Cardiac fibroblast (primary cell): ENCODE data around the gene ARHGAP42.

Experiments
- DNase-seq, 2 donors: peaks; one replicate each; pipeline versions ENCODE4 v3.0.0 to v3.0.0-alpha.2; 2010; ENCODE audit warnings: low read depth in 2 of 2
- H3K4me3 ChIP-seq, 2 donors: replicated peaks in 1 of 2; 1 replicate in 1 of 2; 2 replicates in 1 of 2; pipeline ENCODE4 v1.5.1; 2011; ENCODE audit warnings: low read depth in 2 of 2, low read length in 2 of 2, mild to moderate bottlenecking in 2 of 2, moderate library complexity in 1 of 2
- CTCF ChIP-seq: IDR thresholded peaks from one replicate; pipeline ENCODE4 v1.5.1; 2011; ENCODE audit warnings: low read depth, mild to moderate bottlenecking, low read length, inconsistent platforms

ARHGAP42 gene

DNA sequence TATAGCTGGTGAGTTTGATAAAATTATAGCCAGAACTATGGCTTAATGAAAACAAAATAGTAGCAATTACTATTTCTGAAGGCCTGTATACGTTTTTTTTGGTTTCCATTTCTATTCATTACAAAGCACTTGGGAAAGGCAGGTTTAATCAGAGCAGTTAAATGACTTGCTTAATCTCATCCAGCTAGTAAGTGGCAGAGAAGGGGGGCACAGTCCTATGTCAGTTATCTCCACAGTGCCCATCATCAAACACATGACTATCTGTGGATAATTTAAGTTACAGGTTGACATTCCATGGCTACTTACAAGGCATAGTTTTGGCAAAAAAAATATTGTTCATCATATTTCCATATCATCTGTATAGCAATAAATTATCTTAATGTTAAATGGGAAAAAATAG lies 348.8 kb downstream of the ARHGAP42 start:
- no peak for TF ChIP-seq CTCF
- DNase-seq = no peak
- no peak overlapping the region for H3K4me3 ChIP-seq
